Measurements from ENCODE around the gene MRPL45. TPM values are rescaled to one million over a fixed set of nuclear protein-coding genes. Genes with fewer than 3 reads are reported as not detected.

MRPL45 gene
- total and polyA plus RNA-seq, 4 donors, result 16.3 to 36.0 (median 23.1) TPM

DNA sequence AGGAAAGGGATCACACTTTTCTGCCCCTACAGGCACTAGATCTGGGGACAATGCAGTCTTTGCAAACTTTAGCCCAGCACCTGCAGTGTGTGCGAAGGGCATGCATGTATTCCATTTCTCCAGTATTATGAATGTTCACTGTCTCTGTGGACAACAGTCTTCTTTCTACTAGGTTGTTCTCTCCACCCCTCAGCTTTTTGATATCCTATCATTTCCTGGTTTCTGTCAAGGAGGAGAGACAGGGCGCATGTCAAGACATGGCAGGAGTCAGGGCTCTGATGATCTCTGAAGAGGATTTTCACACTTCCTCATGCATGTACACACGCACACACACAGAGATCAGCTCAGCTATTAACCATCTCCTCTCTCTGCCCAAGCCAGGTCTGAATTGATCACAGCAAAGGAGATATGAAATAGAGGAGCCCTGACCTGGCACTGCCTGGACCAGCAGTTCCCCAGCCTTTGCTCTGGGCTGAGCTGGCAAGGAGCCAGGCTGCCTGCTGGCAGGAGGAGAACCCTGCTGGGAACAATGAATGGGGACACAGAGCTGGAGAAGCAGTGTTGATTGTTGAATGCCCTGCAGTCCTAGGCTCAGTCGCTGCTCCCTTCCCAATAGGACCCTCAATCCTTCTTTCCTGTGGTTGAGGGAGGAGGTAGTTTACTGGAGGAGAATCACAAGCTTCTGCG is 44.2 kb downstream of the MRPL45 start:
- WGBS, 2 donors, result 59 to 72% methylated on average over 5 of the region's 5 CpGs
- H3K27me3 ChIP-seq (ENCODE audit: control insufficient read depth in 3 of 3, insufficient read depth in 3 of 3, low read length in 2 of 3), result no peaks in the 10 kb centered on the region
- ATAC-seq (ENCODE audit: insufficient read depth, low FRiP score) (no peak), DNase-seq (peak; percentile 42 to 63 (median 48))
- H3K27ac ChIP-seq (ENCODE audit: low read depth in 1 of 2, low read length in 1 of 2), result no peak overlapping the region
- no peaks in the 10 kb centered on the region for H3K4me1 ChIP-seq (ENCODE audit: control insufficient read depth in 5 of 5, insufficient read depth in 5 of 5, low read length in 5 of 5)
- TF ChIP-seq, protein P1, sequence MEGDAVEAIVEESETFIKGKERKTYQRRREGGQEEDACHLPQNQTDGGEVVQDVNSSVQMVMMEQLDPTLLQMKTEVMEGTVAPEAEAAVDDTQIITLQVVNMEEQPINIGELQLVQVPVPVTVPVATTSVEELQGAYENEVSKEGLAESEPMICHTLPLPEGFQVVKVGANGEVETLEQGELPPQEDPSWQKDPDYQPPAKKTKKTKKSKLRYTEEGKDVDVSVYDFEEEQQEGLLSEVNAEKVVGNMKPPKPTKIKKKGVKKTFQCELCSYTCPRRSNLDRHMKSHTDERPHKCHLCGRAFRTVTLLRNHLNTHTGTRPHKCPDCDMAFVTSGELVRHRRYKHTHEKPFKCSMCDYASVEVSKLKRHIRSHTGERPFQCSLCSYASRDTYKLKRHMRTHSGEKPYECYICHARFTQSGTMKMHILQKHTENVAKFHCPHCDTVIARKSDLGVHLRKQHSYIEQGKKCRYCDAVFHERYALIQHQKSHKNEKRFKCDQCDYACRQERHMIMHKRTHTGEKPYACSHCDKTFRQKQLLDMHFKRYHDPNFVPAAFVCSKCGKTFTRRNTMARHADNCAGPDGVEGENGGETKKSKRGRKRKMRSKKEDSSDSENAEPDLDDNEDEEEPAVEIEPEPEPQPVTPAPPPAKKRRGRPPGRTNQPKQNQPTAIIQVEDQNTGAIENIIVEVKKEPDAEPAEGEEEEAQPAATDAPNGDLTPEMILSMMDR (IDR thresholded peaks at IDR 0.05; ENCODE audit: control extremely low read depth, extremely low read depth), result no peak
- no peaks in the 10 kb centered on the region for H3K9me3 ChIP-seq (ENCODE audit: control insufficient read depth in 4 of 4, insufficient read depth in 3 of 4, low read length in 3 of 4)
- H3K4me3 ChIP-seq, result no peak overlapping the region
- H3K36me3 ChIP-seq (ENCODE audit: control insufficient read depth in 4 of 4, insufficient read depth in 4 of 4, low read length in 4 of 4), result no peaks in the 10 kb centered on the region
- H3K9ac ChIP-seq (ENCODE audit: insufficient read depth in 1 of 2, low read length in 2 of 2), result no peak overlapping the region

DNA sequence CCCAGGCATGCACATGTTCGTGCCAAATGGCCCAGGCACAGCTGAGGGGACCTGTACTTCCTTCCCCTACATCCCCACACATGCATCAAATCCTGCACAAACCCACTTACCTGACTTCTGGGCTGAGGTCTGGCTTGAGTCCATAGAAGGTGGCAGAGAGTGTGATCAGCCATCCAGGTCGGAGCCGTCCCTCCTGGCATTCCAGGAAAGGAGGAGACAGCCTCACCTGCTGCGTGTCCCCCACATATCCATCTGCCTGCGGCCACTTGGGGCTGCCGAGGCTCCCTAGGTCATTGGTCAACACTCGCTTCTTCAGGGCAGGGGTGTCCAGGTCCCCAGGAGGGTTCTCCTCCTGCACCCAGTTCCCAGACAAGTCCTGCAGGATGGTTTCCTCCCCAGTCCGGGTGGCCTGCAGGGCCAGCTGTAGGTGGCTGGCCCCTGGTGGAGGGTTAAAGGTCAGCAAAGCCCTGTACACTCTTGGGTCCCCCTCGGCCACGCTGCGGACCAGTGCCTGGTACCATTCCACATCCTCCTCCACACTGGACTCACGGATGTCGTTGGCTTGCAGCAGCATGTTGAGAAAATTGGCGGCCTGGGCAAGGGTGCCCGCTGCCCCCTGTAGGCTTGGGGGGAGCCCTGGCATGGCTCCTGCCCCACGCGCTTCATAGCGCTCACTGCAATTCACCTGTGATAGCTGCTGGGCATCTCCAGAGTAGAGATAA is 46.1 kb downstream of the MRPL45 start:
- no peak overlapping the region for H3K27ac ChIP-seq (ENCODE audit: low read depth in 1 of 2, low read length in 1 of 2)
- H3K27me3 ChIP-seq (ENCODE audit: control insufficient read depth in 3 of 3, insufficient read depth in 3 of 3, low read length in 2 of 3), result no peaks in the 10 kb centered on the region
- no peak overlapping the region for H3K4me3 ChIP-seq
- 86 to 88% methylated on average over 18 of the region's 18 CpGs for WGBS, 2 donors
- DNase-seq, result no peak
- no peaks in the 10 kb centered on the region for H3K4me1 ChIP-seq (ENCODE audit: control insufficient read depth in 5 of 5, insufficient read depth in 5 of 5, low read length in 5 of 5)
- H3K9me3 ChIP-seq (ENCODE audit: control insufficient read depth in 4 of 4, insufficient read depth in 3 of 4, low read length in 3 of 4), result no peaks in the 10 kb centered on the region
- no peak overlapping the region for H3K9ac ChIP-seq (ENCODE audit: insufficient read depth in 1 of 2, low read length in 2 of 2)
- TF ChIP-seq, protein P1 (IDR thresholded peaks at IDR 0.05; ENCODE audit: control extremely low read depth, extremely low read depth), result no peak
- no peaks in the 10 kb centered on the region for H3K36me3 ChIP-seq (ENCODE audit: control insufficient read depth in 4 of 4, insufficient read depth in 4 of 4, low read length in 4 of 4)
- no peak for ATAC-seq (ENCODE audit: insufficient read depth, low FRiP score)

DNA sequence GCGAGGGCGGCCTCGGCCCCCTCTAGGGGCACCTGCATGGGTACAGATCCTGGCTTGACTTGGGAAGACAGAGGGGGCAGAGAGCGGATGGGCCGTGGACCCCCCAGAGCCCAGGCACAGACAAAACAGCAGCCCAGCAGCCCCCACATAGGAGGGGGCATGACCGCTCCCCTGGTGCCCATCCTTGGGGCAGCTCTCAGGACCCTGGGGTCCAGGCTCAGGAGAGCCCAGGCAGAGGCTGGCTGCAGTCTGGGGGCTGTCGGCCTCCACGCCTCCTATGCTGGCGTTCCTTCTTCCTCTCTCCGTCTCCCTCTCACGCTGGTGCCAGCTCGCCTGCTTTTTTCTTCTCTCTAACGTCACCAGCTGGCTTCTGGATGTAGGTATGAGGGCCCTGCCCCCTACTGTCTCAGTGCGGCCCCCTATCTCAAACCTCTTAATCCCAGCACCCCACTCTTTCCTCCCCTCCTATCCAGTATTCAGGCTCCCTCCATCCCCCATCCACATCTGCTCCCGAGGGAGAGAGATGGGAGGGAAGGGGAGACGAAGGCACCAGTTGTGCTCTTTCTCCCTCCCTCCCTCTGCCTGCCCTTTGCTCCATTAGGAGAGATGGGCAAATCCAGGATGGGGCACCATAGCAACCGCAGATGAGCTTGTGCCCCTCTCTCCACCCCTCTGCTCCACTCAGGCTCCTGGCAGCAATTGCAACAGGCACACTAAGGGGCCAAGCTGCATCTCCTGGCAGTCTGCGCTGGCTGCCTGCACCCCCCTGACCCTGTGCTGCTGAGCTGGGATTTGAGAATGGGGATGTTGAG is 46.8 kb downstream of the MRPL45 start, which contains the start of gene GPR179:
TSS of gene GPR179 (minus strand) at position 349 of the 812 bp plus-strand sequence. CDS start at position 182, 167 bp downstream.
- ATAC-seq (ENCODE audit: insufficient read depth, low FRiP score) (no peak), DNase-seq (no peak)
- no peaks in the 10 kb centered on the region for H3K9me3 ChIP-seq (ENCODE audit: control insufficient read depth in 4 of 4, insufficient read depth in 3 of 4, low read length in 3 of 4)
- H3K4me3 ChIP-seq, result no peak within 1 kb of the TSS
- no peak within 1 kb of the TSS for H3K9ac ChIP-seq (ENCODE audit: insufficient read depth in 1 of 2, low read length in 2 of 2)
- H3K36me3 ChIP-seq (ENCODE audit: control insufficient read depth in 4 of 4, insufficient read depth in 4 of 4, low read length in 4 of 4), result no peaks in the 10 kb centered on the region
- WGBS, 2 donors, result 82 to 89% methylated on average over 17 to 18 of the region's 18 CpGs
- H3K4me1 ChIP-seq (ENCODE audit: control insufficient read depth in 5 of 5, insufficient read depth in 5 of 5, low read length in 5 of 5), result no peaks in the 10 kb centered on the region
- no peak within 1 kb of the TSS for H3K27ac ChIP-seq (ENCODE audit: low read depth in 1 of 2, low read length in 1 of 2)
- no peaks in the 10 kb centered on the region for H3K27me3 ChIP-seq (ENCODE audit: control insufficient read depth in 3 of 3, insufficient read depth in 3 of 3, low read length in 2 of 3)
- TF ChIP-seq, protein P1 (IDR thresholded peaks at IDR 0.05; ENCODE audit: control extremely low read depth, extremely low read depth), result no peak

Data from lung (tissue), 12 donors.